ENCODE measurements around the gene MESP2. TPM values are rescaled to one million over a fixed set of nuclear protein-coding genes. Genes with fewer than 3 reads are reported as not detected.

MESP2 gene
- total and polyA plus RNA-seq, 2 donors from 2014 or later = 0.24 to 0.47 TPM

DNA sequence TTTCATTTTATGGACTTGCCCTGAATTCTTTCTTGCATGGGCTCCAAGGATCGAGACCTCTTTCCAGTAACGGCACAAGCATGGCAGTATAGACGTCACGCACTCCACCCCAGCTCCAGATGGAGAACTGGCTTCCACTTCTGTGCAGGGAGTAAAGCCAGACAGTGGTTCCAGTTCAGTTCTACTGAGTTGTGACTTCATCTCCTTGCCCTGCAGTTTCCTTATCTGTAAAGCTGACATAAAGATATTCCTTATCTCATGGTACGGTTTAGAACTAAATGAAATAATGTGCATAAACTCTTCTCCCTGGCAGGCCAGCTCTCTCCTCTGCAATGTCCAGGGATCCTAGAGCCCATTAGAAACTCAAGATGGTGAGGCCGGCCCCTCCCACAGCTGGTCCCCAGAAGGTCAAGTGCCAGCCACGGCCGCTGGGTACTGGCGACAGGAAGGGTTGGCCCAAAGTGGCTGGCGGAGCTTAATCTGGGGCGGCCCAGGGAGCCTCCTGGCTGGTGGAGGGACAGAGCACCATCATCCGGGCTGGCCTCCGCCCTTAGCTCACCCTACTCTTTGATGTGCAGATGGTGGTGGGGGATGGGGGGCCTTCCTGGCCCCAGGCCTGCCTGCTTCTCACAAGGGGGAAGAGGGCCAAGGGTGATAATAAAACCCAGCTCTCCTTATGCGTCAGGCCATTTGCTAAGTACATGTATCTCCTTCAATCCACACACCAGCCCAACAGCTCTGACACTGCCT lies 7.2 kb downstream of the MESP2 start:
- intact Hi-C loops (cut with DNase I) = no loop called here
- FAIRE-seq = no peak

GRCh38 chr15:89783861-89784685 lies 7.9 kb downstream of the MESP2 start:
- no peak for TF ChIP-seq CTCF (IDR thresholded peaks at IDR 0.05; ENCODE audit: borderline replicate concordance, extremely low read depth, insufficient read depth)
- no peak overlapping the region for H3K9ac ChIP-seq (ENCODE audit: low read length in 3 of 3)
- H3K4me3 ChIP-seq (ENCODE audit: low read length in 3 of 3) = no peak overlapping the region

More for the DNA sequence above, 7.2 kb downstream of the MESP2 start:
- Histone ChIP-seq H3K27ac (ENCODE audit: low read depth in 2 of 2, low read length in 2 of 2) (no peak overlapping the region), H3K4me3 (ENCODE audit: low read length in 3 of 3) (no peak overlapping the region), H3K9me3 (ENCODE audit: control insufficient read depth in 2 of 3, insufficient read depth in 1 of 3, low read length in 3 of 3) (no peaks in the 10 kb centered on the region), H3K4me1 (ENCODE audit: control insufficient read depth in 2 of 3, insufficient read depth in 2 of 3, low read depth in 1 of 3, low read length in 3 of 3) (no peaks in the 10 kb centered on the region), H3K36me3 (ENCODE audit: control insufficient read depth in 2 of 3, insufficient read depth in 3 of 3, low read length in 3 of 3) (peaks cover 0 to 4% (median 2%) of the 10 kb centered on the region in 3 donors), H3K9ac (ENCODE audit: low read length in 3 of 3) (no peak overlapping the region), H3K27me3 (ENCODE audit: control insufficient read depth, insufficient read depth, low read length) (no peaks in the 10 kb centered on the region)
- TF ChIP-seq CTCF (IDR thresholded peaks at IDR 0.05; ENCODE audit: borderline replicate concordance, extremely low read depth, insufficient read depth) = no peak
- peak in 2 of 5 donors; percentile 34 to 72 for DNase-seq

GRCh38 chr15:89784686-89784960 lies 8.5 kb downstream of the MESP2 start:
- H3K36me3 ChIP-seq (ENCODE audit: control insufficient read depth in 2 of 3, insufficient read depth in 3 of 3, low read length in 3 of 3) = peaks cover 0 to 4% (median 2%) of the 10 kb centered on the region in 3 donors
- H3K9ac ChIP-seq (ENCODE audit: low read length in 3 of 3) = no peak overlapping the region
- no peak for TF ChIP-seq CTCF (IDR thresholded peaks at IDR 0.05; ENCODE audit: borderline replicate concordance, extremely low read depth, insufficient read depth)
- H3K4me1 ChIP-seq (ENCODE audit: control insufficient read depth in 2 of 3, insufficient read depth in 2 of 3, low read depth in 1 of 3, low read length in 3 of 3) = no peaks in the 10 kb centered on the region
- no peaks in the 10 kb centered on the region for H3K9me3 ChIP-seq (ENCODE audit: control insufficient read depth in 2 of 3, insufficient read depth in 1 of 3, low read length in 3 of 3)
- no peak overlapping the region for H3K27ac ChIP-seq (ENCODE audit: low read depth in 2 of 2, low read length in 2 of 2)
- intact Hi-C loops (cut with DNase I) = no loop called here
- no peaks in the 10 kb centered on the region for H3K27me3 ChIP-seq (ENCODE audit: control insufficient read depth, insufficient read depth, low read length)
- H3K4me3 ChIP-seq (ENCODE audit: low read length in 3 of 3) = no peak overlapping the region
- DNase-seq = peak in 2 of 5 donors; percentile 23 to 56
- FAIRE-seq = no peak

More at GRCh38 chr15:89783861-89784685, 7.9 kb downstream of the MESP2 start:
- DNase-seq = peak in 2 of 5 donors; percentile 37 to 59
- peaks cover 0 to 4% (median 2%) of the 10 kb centered on the region in 3 donors for H3K36me3 ChIP-seq (ENCODE audit: control insufficient read depth in 2 of 3, insufficient read depth in 3 of 3, low read length in 3 of 3)
- no peaks in the 10 kb centered on the region for H3K27me3 ChIP-seq (ENCODE audit: control insufficient read depth, insufficient read depth, low read length)
- intact Hi-C loops (cut with DNase I) = no loop called here
- no peaks in the 10 kb centered on the region for H3K4me1 ChIP-seq (ENCODE audit: control insufficient read depth in 2 of 3, insufficient read depth in 2 of 3, low read depth in 1 of 3, low read length in 3 of 3)
- H3K9me3 ChIP-seq (ENCODE audit: control insufficient read depth in 2 of 3, insufficient read depth in 1 of 3, low read length in 3 of 3) = no peaks in the 10 kb centered on the region
- no peak for FAIRE-seq
- no peak overlapping the region for H3K27ac ChIP-seq (ENCODE audit: low read depth in 2 of 2, low read length in 2 of 2)
